AG04450 (cell line): ENCODE data around the gene GABPB1. TPM values are rescaled to one million over a fixed set of nuclear protein-coding genes. Genes with fewer than 3 reads are reported as not detected.

Experiments
- CTCF ChIA-PET: fragments of 300-600, 350-600 bp; formaldehyde crosslinking; extraction: SDS; loops from one replicate; lab custom pipeline; 2022; ENCODE audit warnings: antibody characterized with exemption, inconsistent platforms; lab: Charles Lee
- POLR2A ChIA-PET: fragments of 350-600 bp; formaldehyde crosslinking; extraction: SDS; loops from one replicate; lab custom pipeline; 2021; ENCODE audit warnings: antibody characterized with exemption, inconsistent platforms; lab: Yijun Ruan, JAX
- DNase-seq: peaks from one replicate; pipeline ENCODE4 v3.0.0-alpha.2; 2011; ENCODE audit warnings: low read depth, low spot score
- H3K27ac ChIP-seq: one replicate; pipeline ENCODE4 v1.5.1; 2012; ENCODE audit warnings: low read depth, low read length, control low read depth
- H3K27me3 ChIP-seq: one replicate; pipeline ENCODE4 v1.6.0; 2012; ENCODE audit warnings: low read length; ENCODE audit not compliant: control insufficient read depth, insufficient read depth
- H3K4me3 ChIP-seq: 2 replicates; pipeline ENCODE4 v1.5.1; 2011; ENCODE audit warnings: mild to moderate bottlenecking, low read depth, low read length, control low read depth
- H3K9me3 ChIP-seq: 2 replicates; pipeline ENCODE4 v1.5.1; 2012; ENCODE audit warnings: low read length; ENCODE audit not compliant: control insufficient read depth, insufficient read depth
- polyA plus RNA-seq: library from polyadenylated mRNA; depleted of rRNA; stranded (reverse); fragments of >200 nt; gene quantifications from 2 replicates; pipeline ENCODE4 v1.2.3, GENCODE V29; 2011
- TF ChIP-seq, protein P1 (sequence below): IDR thresholded peaks from 2 replicates; pipeline ENCODE4 v1.5.1; 2011; ENCODE audit warnings: low read depth, low read length, control low read depth, inconsistent platforms

The GABPB1 gene
- polyA plus RNA-seq, 1 experiment: 29.9 TPM

DNA sequence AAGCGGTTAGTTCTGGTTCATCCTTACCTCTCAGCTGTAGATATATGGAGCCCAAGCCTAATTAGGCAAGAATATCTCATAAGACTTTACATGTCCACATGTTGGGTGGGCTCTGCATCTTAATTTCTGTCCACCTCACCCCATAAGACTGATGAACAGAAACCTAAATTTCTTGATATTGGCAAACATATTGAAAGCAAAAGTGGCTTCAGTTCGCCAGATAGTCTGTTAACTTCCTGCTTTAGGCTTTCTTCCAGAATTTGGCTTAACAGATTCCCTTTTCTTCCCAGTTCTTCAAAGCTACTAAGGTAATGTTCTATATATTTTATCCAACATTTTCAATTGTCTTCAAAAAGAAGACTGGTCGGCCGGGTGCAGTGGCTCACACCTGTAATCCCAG lies 19.7 kb downstream of the GABPB1 start:
- Histone ChIP-seq H3K9me3 (no peaks in the 10 kb centered on the region), H3K4me3 (no peak overlapping the region), H3K27ac (no peak overlapping the region), H3K27me3 (no peaks in the 10 kb centered on the region)
- TF ChIP-seq, protein P1, sequence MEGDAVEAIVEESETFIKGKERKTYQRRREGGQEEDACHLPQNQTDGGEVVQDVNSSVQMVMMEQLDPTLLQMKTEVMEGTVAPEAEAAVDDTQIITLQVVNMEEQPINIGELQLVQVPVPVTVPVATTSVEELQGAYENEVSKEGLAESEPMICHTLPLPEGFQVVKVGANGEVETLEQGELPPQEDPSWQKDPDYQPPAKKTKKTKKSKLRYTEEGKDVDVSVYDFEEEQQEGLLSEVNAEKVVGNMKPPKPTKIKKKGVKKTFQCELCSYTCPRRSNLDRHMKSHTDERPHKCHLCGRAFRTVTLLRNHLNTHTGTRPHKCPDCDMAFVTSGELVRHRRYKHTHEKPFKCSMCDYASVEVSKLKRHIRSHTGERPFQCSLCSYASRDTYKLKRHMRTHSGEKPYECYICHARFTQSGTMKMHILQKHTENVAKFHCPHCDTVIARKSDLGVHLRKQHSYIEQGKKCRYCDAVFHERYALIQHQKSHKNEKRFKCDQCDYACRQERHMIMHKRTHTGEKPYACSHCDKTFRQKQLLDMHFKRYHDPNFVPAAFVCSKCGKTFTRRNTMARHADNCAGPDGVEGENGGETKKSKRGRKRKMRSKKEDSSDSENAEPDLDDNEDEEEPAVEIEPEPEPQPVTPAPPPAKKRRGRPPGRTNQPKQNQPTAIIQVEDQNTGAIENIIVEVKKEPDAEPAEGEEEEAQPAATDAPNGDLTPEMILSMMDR: no peak
- ChIA-PET POLR2A (no interaction called here), CTCF (interaction anchor here (1.9 kb wide), 1 partner anchor 20 kb away, joined by 4 read pairs; no protein-coding TSS in a partner anchor)
- no peak for DNase-seq

DNA sequence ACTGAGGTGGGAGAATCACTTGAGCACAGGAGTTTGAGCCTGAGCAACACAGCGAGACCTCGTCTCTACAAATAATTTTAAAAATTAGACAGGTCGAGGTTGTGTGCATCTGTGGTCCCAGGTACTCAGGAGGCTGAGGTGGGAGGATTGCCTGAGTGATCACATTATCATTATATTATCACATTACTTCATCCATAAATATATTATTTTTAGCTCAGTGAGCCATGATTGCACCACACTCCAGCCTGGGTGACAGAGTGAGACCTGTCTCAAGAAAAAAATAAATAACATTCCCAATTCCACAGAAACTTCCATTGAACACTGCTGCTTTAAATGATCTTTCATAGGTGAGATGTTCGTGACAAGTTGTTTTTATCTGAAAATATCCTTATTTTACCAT lies 21.8 kb downstream of the GABPB1 start:
- no peak overlapping the region for H3K27ac ChIP-seq
- CTCF ChIA-PET: no interaction called here
- no peak overlapping the region for H3K4me3 ChIP-seq
- POLR2A ChIA-PET: no interaction called here
- no peak for DNase-seq
- no peaks in the 10 kb centered on the region for H3K27me3 ChIP-seq
- TF ChIP-seq, protein P1: no peak
- H3K9me3 ChIP-seq: no peaks in the 10 kb centered on the region

DNA sequence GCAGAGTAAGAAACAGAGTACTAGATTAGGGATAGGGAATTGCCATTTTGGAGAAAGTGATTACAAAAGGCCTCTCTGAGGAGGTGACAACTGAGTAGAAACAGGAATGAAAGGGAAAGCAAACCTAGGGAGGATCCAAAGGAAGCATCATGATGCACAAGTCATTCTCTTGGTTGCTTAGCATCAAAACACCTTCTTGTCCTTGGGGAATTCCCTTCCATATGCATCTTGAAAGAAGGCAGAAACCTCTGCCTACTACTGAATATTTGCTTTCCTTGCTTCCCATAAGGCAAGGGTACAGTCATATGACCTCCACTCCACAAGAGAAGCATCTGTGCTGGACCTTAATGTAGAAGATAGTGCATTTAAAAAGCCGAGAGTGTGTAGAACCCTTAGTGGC lies 24.1 kb downstream of the GABPB1 start:
- DNase-seq: no peak
- TF ChIP-seq, protein P1: no peak
- CTCF ChIA-PET: interaction anchor here (1.0 kb wide), 1 partner anchor 15 kb away, joined by 3 read pairs; no protein-coding TSS in a partner anchor
- no peaks in the 10 kb centered on the region for H3K27me3 ChIP-seq
- POLR2A ChIA-PET: no interaction called here
- H3K9me3 ChIP-seq: no peaks in the 10 kb centered on the region
- no peak overlapping the region for H3K27ac ChIP-seq
- no peak overlapping the region for H3K4me3 ChIP-seq

DNA sequence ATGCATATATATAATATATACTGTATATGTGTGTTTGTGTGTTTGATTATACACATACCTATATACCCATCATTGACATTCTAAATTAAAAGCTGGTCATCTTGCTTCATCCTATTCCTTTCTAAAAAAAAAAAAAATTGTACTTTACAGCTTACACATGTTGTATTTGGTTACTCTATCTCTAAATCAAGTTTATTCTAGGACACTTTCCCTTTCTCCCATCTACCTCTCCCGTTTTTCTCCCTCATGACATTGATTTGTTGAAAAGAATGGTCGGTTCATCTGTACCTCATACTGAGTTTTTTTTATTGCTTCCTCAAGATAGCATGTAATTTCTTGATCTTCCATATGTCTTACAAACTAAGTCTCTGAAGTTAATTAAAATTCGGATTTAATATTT lies 26.9 kb downstream of the GABPB1 start:
- POLR2A ChIA-PET: no interaction called here
- no peak overlapping the region for H3K4me3 ChIP-seq
- no peak overlapping the region for H3K27ac ChIP-seq
- CTCF ChIA-PET: no interaction called here
- TF ChIP-seq, protein P1: no peak
- no peaks in the 10 kb centered on the region for H3K9me3 ChIP-seq
- no peaks in the 10 kb centered on the region for H3K27me3 ChIP-seq
- no peak for DNase-seq

DNA sequence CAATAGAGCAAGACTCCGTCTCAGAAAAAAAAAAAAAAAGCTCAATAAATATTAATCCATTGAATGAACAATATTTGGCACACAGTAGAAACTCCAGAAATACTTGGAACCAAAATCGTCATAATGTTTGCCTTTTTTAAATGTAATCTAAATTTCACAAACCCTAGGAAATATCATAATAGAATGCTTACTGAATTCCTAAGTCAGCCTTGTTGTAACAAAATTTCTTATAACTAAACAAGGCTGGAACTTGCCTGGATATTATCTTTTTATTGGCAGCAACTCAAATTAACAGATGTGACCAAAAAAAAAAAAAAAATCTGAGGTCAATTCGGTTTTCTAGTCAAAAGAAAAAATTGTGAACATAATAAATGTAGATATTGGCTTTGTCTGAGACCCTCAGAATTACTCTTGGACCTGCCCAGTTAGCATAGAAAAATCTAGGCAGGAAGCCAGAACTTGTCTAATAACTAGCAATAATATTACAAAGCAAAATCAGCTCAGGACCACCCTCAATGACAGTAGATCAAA lies 33.3 kb downstream of the GABPB1 start:
- Histone ChIP-seq H3K9me3 (no peaks in the 10 kb centered on the region), H3K4me3 (no peak overlapping the region), H3K27me3 (no peaks in the 10 kb centered on the region), H3K27ac (no peak overlapping the region)
- ChIA-PET POLR2A (interaction anchor here (1.1 kb wide), 1 partner anchor 32 kb away, joined by 4 read pairs; no protein-coding TSS in a partner anchor), CTCF (interaction anchor here (1.4 kb wide), 1 partner anchor 174 kb away, joined by 5 read pairs; no protein-coding TSS in a partner anchor)
- no peak for DNase-seq
- TF ChIP-seq, protein P1: no peak
